ENCODE data around the gene PRKAR1A.

- TF ChIP-seq POLR2AphosphoS5 (IDR thresholded peaks at IDR 0.05) (no peak), EP300 (IDR thresholded peaks at IDR 0.05) (no peak)
- TF ChIP-seq, protein P1, sequence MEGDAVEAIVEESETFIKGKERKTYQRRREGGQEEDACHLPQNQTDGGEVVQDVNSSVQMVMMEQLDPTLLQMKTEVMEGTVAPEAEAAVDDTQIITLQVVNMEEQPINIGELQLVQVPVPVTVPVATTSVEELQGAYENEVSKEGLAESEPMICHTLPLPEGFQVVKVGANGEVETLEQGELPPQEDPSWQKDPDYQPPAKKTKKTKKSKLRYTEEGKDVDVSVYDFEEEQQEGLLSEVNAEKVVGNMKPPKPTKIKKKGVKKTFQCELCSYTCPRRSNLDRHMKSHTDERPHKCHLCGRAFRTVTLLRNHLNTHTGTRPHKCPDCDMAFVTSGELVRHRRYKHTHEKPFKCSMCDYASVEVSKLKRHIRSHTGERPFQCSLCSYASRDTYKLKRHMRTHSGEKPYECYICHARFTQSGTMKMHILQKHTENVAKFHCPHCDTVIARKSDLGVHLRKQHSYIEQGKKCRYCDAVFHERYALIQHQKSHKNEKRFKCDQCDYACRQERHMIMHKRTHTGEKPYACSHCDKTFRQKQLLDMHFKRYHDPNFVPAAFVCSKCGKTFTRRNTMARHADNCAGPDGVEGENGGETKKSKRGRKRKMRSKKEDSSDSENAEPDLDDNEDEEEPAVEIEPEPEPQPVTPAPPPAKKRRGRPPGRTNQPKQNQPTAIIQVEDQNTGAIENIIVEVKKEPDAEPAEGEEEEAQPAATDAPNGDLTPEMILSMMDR (IDR thresholded peaks at IDR 0.05) = no peak
Measured at GRCh38 chr17:68501074-68501473, 11.2 kb upstream of the PRKAR1A start.

Measured in suprapubic skin (tissue), 4 donors.